Osteocyte (in vitro differentiated cells): Measurements from ENCODE around the gene SBF2. TPM values are rescaled to one million over a fixed set of nuclear protein-coding genes. Genes with fewer than 3 reads are reported as not detected.

Experiments used
- DNase-seq: peaks from one replicate; pipeline ENCODE4 v3.0.0; 2021; ENCODE audit warnings: mixed read lengths; ENCODE audit not compliant: unreplicated experiment; ENCODE audit errors: extremely low spot score
- H3K27ac Mint-ChIP-seq: one replicate; pipeline ENCODE4 v1.8.0; 2021; ENCODE audit warnings: mild to moderate bottlenecking, mixed read lengths; ENCODE audit not compliant: unreplicated experiment
- H3K27me3 Mint-ChIP-seq: one replicate; pipeline ENCODE4 v1.8.0; 2021; ENCODE audit warnings: mixed read lengths; ENCODE audit not compliant: unreplicated experiment
- H3K36me3 Mint-ChIP-seq: one replicate; pipeline ENCODE4 v1.8.0; 2021; ENCODE audit warnings: mixed read lengths; ENCODE audit not compliant: unreplicated experiment
- H3K4me1 Mint-ChIP-seq: one replicate; pipeline ENCODE4 v1.8.0; 2021; ENCODE audit warnings: mixed read lengths; ENCODE audit not compliant: unreplicated experiment
- H3K4me3 Mint-ChIP-seq: one replicate; pipeline ENCODE4 v1.8.0; 2021; ENCODE audit warnings: mild to moderate bottlenecking, moderate library complexity, mixed read lengths; ENCODE audit not compliant: unreplicated experiment
- H3K9me3 Mint-ChIP-seq: one replicate; pipeline ENCODE4 v1.8.0; 2021; ENCODE audit warnings: mixed read lengths; ENCODE audit not compliant: unreplicated experiment
- total RNA-seq: library from RNA; stranded (reverse); gene quantifications from 2 replicates; pipeline ENCODE4 v1.2.1, GENCODE V29; 2021
- TF ChIP-seq, protein P1 (sequence below): fragments of 200-600 bp; sonication (generic); IDR thresholded peaks from 2 replicates; pipeline ENCODE4 v1.5.0; 2021; ENCODE audit warnings: antibody characterized with exemption, mild to moderate bottlenecking, moderate library complexity

Gene SBF2
- total RNA-seq, 1 donor from 2014 or later = 65.2 TPM

DNA sequence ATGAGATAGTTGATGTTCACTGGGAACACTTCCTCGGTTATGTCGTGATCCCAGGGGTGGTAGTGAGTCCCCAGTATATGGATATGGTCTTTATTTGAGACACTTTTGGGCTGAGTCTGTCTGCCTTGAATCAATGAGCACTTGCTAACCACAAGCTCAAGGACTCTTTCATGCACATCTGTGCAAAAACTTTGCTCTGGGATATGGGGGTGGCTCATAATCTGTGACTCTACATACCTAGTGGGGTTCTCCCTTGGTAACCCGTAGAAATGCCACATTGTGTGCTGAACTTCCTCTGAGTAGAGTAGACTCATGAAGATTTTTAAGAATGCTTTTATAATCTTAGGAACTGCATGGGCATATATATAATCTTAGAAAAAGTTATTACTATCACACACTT, 560.8 kb downstream of the SBF2 start:
- TF ChIP-seq, protein P1, sequence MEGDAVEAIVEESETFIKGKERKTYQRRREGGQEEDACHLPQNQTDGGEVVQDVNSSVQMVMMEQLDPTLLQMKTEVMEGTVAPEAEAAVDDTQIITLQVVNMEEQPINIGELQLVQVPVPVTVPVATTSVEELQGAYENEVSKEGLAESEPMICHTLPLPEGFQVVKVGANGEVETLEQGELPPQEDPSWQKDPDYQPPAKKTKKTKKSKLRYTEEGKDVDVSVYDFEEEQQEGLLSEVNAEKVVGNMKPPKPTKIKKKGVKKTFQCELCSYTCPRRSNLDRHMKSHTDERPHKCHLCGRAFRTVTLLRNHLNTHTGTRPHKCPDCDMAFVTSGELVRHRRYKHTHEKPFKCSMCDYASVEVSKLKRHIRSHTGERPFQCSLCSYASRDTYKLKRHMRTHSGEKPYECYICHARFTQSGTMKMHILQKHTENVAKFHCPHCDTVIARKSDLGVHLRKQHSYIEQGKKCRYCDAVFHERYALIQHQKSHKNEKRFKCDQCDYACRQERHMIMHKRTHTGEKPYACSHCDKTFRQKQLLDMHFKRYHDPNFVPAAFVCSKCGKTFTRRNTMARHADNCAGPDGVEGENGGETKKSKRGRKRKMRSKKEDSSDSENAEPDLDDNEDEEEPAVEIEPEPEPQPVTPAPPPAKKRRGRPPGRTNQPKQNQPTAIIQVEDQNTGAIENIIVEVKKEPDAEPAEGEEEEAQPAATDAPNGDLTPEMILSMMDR = no peak
- no peak for DNase-seq
- Mint-ChIP-seq H3K9me3 (peaks cover 18% of the 10 kb centered on the region), H3K27me3 (no peaks in the 10 kb centered on the region), H3K4me1 (peaks cover 12% of the 10 kb centered on the region), H3K36me3 (peaks cover 66% of the 10 kb centered on the region), H3K27ac (no peak overlapping the region), H3K4me3 (no peak overlapping the region)

DNA sequence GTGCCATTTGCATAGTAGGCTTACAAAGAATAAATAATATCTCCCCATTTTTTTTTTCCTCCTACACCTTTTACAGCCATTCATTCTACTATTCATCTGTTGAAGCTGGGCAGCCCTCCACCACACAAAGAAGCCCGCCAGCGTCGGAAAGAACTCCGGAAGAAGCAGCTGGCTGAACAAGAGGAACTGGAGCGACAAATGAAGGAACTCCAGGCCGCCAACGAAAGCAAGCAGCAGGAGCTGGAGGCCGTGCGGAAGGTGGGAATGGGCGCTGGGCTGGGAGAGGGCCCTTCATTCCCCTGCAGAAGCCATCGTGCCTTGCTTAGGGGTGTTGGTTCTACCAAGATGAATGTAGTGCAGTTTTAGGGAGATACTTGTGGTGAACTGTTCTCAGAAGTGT, 561.6 kb downstream of the SBF2 start:
- H3K4me1 Mint-ChIP-seq = peaks cover 9% of the 10 kb centered on the region

DNA sequence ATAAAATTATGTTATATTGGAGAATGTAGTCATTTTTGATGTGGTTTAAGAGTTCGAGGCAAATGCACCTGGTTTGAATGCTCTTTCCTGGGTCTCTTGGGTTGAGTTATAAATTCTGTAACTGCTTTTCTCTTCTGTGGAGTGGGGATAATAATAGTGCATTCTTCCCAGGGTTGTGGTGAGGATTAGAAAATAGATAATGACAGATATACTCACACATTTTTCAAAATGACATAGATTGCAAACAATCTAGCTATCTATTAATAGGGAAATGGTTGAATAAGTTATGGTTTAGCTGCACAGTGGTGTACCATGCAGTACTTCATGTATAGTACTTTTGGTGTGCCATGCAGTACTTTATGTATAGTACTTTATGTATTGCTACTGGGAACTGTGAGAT, 562.8 kb downstream of the SBF2 start:
- no peak for DNase-seq
- Mint-ChIP-seq H3K4me1 (peaks cover 4% of the 10 kb centered on the region), H3K36me3 (peaks cover 63% of the 10 kb centered on the region), H3K9me3 (peaks cover 12% of the 10 kb centered on the region), H3K27me3 (no peaks in the 10 kb centered on the region), H3K4me3 (no peak overlapping the region), H3K27ac (no peak overlapping the region)
- TF ChIP-seq, protein P1 = no peak

More for the DNA sequence above, 561.6 kb downstream of the SBF2 start:
- H3K36me3 Mint-ChIP-seq = peaks cover 69% of the 10 kb centered on the region
- H3K27ac Mint-ChIP-seq = no peak overlapping the region
- no peak overlapping the region for H3K4me3 Mint-ChIP-seq
- H3K27me3 Mint-ChIP-seq = no peaks in the 10 kb centered on the region
- DNase-seq = no peak
- TF ChIP-seq, protein P1 = no peak
- peaks cover 18% of the 10 kb centered on the region for H3K9me3 Mint-ChIP-seq

Other genes with a start within 250 kb of the SBF2 start
- 239 and 244 TPM in 2 replicates for gene ADM, start 10.9 kb upstream of the SBF2 start, total RNA-seq
- gene AMPD3, start 161.0 kb upstream of the SBF2 start, total RNA-seq = 5.3 and 6.2 TPM in 2 replicates
- gene RNF141, start 247.0 kb upstream of the SBF2 start, total RNA-seq = 28.7 and 30.0 TPM in 2 replicates